DOHH2 (cell line): ENCODE data around the gene PPP5C.

Experiments used
- EZH2phosphoT487 ChIP-seq: fragments of 200-600 bp; sonication (generic); IDR thresholded peaks from 2 replicates; pipeline ENCODE4 v1.6.1; 2017; ENCODE audit warnings: borderline replicate concordance, mild to moderate bottlenecking, antibody characterized with exemption, low read length, moderate library complexity, mixed read lengths
- TF ChIP-seq, protein P1 (sequence below): fragments of 200-600 bp; sonication (generic); IDR thresholded peaks from one replicate; pipeline ENCODE4 v1.5.1; 2014; ENCODE audit warnings: antibody characterized with exemption, mild to moderate bottlenecking, low read depth, low read length; ENCODE audit not compliant: poor library complexity, severe bottlenecking

GRCh38 chr19:46423188-46423587 is 76.3 kb downstream of the PPP5C start:
- TF ChIP-seq, protein P1, sequence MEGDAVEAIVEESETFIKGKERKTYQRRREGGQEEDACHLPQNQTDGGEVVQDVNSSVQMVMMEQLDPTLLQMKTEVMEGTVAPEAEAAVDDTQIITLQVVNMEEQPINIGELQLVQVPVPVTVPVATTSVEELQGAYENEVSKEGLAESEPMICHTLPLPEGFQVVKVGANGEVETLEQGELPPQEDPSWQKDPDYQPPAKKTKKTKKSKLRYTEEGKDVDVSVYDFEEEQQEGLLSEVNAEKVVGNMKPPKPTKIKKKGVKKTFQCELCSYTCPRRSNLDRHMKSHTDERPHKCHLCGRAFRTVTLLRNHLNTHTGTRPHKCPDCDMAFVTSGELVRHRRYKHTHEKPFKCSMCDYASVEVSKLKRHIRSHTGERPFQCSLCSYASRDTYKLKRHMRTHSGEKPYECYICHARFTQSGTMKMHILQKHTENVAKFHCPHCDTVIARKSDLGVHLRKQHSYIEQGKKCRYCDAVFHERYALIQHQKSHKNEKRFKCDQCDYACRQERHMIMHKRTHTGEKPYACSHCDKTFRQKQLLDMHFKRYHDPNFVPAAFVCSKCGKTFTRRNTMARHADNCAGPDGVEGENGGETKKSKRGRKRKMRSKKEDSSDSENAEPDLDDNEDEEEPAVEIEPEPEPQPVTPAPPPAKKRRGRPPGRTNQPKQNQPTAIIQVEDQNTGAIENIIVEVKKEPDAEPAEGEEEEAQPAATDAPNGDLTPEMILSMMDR = no peak
- TF ChIP-seq EZH2phosphoT487 = no peak
